OCI-LY1 (cell line): ENCODE data around the gene MYO16.

Source experiments
- H2AFZ ChIP-seq: fragments of 200-600 bp; sonication (generic), shearing (Covaris generic); 2 replicates; pipeline ENCODE4 v1.6.0; 2014; ENCODE audit warnings: antibody characterized with exemption, mild to moderate bottlenecking, low read length
- H3F3A ChIP-seq: fragments of 200-600 bp; sonication (generic), shearing (Covaris generic); 2 replicates; pipeline ENCODE4 v1.6.0; 2014; ENCODE audit warnings: mild to moderate bottlenecking, antibody characterized with exemption, low read length, moderate library complexity; ENCODE audit not compliant: insufficient read depth
- H3K27ac ChIP-seq: fragments of 200-600 bp; sonication (generic); 2 replicates; pipeline ENCODE4 v1.5.1; 2014; ENCODE audit warnings: low read length, mixed run types, mild to moderate bottlenecking, low read depth; ENCODE audit not compliant: poor library complexity, severe bottlenecking
- H3K27me3 ChIP-seq: fragments of 200-600 bp; sonication (generic); 2 replicates; pipeline ENCODE4 v1.6.0; 2014; ENCODE audit warnings: antibody characterized with exemption, mild to moderate bottlenecking, low read length, moderate library complexity; ENCODE audit not compliant: insufficient read depth
- H3K36me3 ChIP-seq: fragments of 200-600 bp; sonication (generic); 2 replicates; pipeline ENCODE4 v1.6.1; 2014; ENCODE audit warnings: mild to moderate bottlenecking, antibody characterized with exemption, low read length, moderate library complexity, mixed read lengths; ENCODE audit not compliant: insufficient read depth
- H3K4me1 ChIP-seq: fragments of 200-600 bp; sonication (generic); 2 replicates; pipeline ENCODE4 v1.5.1; 2014; ENCODE audit warnings: mild to moderate bottlenecking, low read length, moderate library complexity; ENCODE audit not compliant: insufficient read depth, severe bottlenecking
- H3K4me2 ChIP-seq: fragments of 200-600 bp; sonication (generic), shearing (Covaris generic); 2 replicates; pipeline ENCODE4 v1.6.1; 2014; ENCODE audit warnings: low read length
- H3K4me3 ChIP-seq: fragments of 200-600 bp; sonication (generic); 2 replicates; pipeline ENCODE4 v1.5.1; 2014; ENCODE audit warnings: low read length, low read depth, mild to moderate bottlenecking, mixed read lengths; ENCODE audit not compliant: poor library complexity, severe bottlenecking
- H3K79me2 ChIP-seq: fragments of 200-600 bp; shearing (Covaris generic); 2 replicates; pipeline ENCODE4 v1.6.1; 2016; ENCODE audit warnings: mixed run types, low read length, mixed read lengths; ENCODE audit not compliant: insufficient read depth
- H3K9ac ChIP-seq: fragments of 200-600 bp; sonication (generic), shearing (Covaris generic); 2 replicates; pipeline ENCODE4 v1.6.1; 2014; ENCODE audit warnings: mild to moderate bottlenecking, low read length, mixed read lengths
- H3K9me2 ChIP-seq: fragments of 200-600 bp; sonication (generic), shearing (Covaris generic); 2 replicates; pipeline ENCODE4 v1.6.1; 2014; ENCODE audit warnings: low read depth, mild to moderate bottlenecking, low read length, mixed read lengths
- H3K9me3 ChIP-seq: fragments of 200-600 bp; shearing (Covaris generic); 2 replicates; pipeline ENCODE4 v1.6.1; 2014; ENCODE audit warnings: low read length, mixed read lengths
- H4K20me1 ChIP-seq: fragments of 200-600 bp; sonication (generic), shearing (Covaris generic); 2 replicates; pipeline ENCODE4 v1.6.0; 2016; ENCODE audit warnings: mild to moderate bottlenecking, low read length; ENCODE audit not compliant: insufficient read depth
- EZH2 ChIP-seq: fragments of 200-600 bp; sonication (generic), shearing (Covaris generic); IDR thresholded peaks from 2 replicates; pipeline ENCODE4 v1.8.0; 2017; ENCODE audit warnings: borderline replicate concordance, mixed run types, mild to moderate bottlenecking, antibody characterized with exemption, low read length, moderate library complexity, mixed read lengths
- TF ChIP-seq, protein P1 (sequence below): fragments of 200-600 bp; sonication (generic), shearing (Covaris generic); IDR thresholded peaks from 2 replicates; pipeline ENCODE4 v1.5.1; 2017; ENCODE audit warnings: mild to moderate bottlenecking, antibody characterized with exemption, low read length, moderate library complexity, mixed read lengths

Gene MYO16

DNA sequence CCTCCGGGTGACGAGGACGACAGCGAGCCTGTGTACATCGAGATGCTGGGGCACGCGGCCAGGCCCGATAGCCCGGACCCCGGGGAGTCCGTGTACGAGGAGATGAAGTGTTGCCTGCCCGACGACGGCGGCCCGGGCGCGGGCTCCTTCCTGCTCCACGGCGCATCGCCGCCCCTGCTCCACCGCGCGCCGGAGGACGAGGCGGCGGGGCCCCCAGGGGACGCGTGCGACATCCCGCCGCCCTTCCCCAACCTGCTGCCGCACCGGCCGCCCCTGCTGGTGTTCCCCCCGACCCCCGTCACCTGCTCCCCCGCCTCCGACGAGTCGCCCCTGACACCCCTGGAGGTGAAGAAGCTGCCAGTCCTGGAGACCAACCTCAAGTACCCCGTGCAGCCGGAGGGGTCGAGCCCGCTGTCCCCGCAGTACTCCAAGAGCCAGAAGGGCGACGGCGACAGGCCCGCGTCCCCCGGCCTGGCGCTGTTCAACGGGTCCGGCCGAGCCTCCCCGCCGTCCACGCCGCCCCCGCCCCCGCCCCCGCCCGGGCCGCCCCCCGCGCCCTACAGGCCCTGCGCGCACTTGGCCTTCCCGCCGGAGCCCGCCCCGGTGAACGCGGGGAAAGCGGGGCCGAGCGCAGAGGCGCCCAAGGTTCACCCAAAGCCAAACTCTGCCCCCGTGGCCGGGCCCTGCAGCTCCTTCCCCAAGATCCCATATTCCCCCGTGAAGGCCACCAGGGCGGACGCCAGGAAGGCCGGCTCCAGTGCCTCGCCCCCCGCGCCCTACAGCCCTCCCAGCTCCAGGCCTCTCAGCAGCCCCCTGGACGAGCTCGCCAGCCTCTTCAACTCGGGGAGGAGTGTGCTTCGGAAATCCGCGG is 511.3 kb downstream of the MYO16 start:
- Histone ChIP-seq H3K36me3 (no peaks in the 10 kb centered on the region), H3K4me2 (no peak overlapping the region), H3K79me2 (no peaks in the 10 kb centered on the region), H3K27me3 (no peaks in the 10 kb centered on the region), H3K4me3 (no peak overlapping the region), H4K20me1 (no peaks in the 10 kb centered on the region), H3K9me3 (peaks cover 4% of the 10 kb centered on the region; the same call in 1 of the 2 replicates), H3K9ac (no peak overlapping the region), H2AFZ (no peak overlapping the region), H3F3A (no peaks in the 10 kb centered on the region), H3K4me1 (no peaks in the 10 kb centered on the region), H3K27ac (no peak overlapping the region), H3K9me2 (no peaks in the 10 kb centered on the region)
- no peak for TF ChIP-seq EZH2
- TF ChIP-seq, protein P1, sequence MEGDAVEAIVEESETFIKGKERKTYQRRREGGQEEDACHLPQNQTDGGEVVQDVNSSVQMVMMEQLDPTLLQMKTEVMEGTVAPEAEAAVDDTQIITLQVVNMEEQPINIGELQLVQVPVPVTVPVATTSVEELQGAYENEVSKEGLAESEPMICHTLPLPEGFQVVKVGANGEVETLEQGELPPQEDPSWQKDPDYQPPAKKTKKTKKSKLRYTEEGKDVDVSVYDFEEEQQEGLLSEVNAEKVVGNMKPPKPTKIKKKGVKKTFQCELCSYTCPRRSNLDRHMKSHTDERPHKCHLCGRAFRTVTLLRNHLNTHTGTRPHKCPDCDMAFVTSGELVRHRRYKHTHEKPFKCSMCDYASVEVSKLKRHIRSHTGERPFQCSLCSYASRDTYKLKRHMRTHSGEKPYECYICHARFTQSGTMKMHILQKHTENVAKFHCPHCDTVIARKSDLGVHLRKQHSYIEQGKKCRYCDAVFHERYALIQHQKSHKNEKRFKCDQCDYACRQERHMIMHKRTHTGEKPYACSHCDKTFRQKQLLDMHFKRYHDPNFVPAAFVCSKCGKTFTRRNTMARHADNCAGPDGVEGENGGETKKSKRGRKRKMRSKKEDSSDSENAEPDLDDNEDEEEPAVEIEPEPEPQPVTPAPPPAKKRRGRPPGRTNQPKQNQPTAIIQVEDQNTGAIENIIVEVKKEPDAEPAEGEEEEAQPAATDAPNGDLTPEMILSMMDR, result no peak

- no peaks in the 10 kb centered on the region for H4K20me1 ChIP-seq
- no peaks in the 10 kb centered on the region for H3K4me1 ChIP-seq
- TF ChIP-seq, protein P1, result no peak
- TF ChIP-seq EZH2, result no peak
- peaks cover 4% of the 10 kb centered on the region; the same call in 1 of the 2 replicates for H3K9me3 ChIP-seq
- H3K27ac ChIP-seq, result no peak overlapping the region
- no peak overlapping the region for H3K9ac ChIP-seq
- H3K9me2 ChIP-seq, result no peaks in the 10 kb centered on the region
- H3K4me3 ChIP-seq, result no peak overlapping the region
- no peaks in the 10 kb centered on the region for H3K36me3 ChIP-seq
- no peaks in the 10 kb centered on the region for H3K27me3 ChIP-seq
- H3F3A ChIP-seq, result no peaks in the 10 kb centered on the region
- no peaks in the 10 kb centered on the region for H3K79me2 ChIP-seq
- H2AFZ ChIP-seq, result no peak overlapping the region
- no peak overlapping the region for H3K4me2 ChIP-seq
Measured at GRCh38 chr13:109141706-109142105, 512.3 kb downstream of the MYO16 start.

- H3K9me3 ChIP-seq, result no peaks in the 10 kb centered on the region
- no peaks in the 10 kb centered on the region for H3K9me2 ChIP-seq
- H3K36me3 ChIP-seq, result no peaks in the 10 kb centered on the region
- H3K79me2 ChIP-seq, result no peaks in the 10 kb centered on the region
- H3F3A ChIP-seq, result no peaks in the 10 kb centered on the region
- H2AFZ ChIP-seq, result no peak overlapping the region
- no peaks in the 10 kb centered on the region for H3K4me1 ChIP-seq
- no peak overlapping the region for H3K4me2 ChIP-seq
- no peaks in the 10 kb centered on the region for H3K27me3 ChIP-seq
- H3K9ac ChIP-seq, result no peak overlapping the region
- TF ChIP-seq EZH2, result no peak
- TF ChIP-seq, protein P1, result no peak
- no peak overlapping the region for H3K4me3 ChIP-seq
- H4K20me1 ChIP-seq, result no peaks in the 10 kb centered on the region
- H3K27ac ChIP-seq, result no peak overlapping the region
Measured at GRCh38 chr13:109144693-109145437, 515.5 kb downstream of the MYO16 start.
